Suprapubic skin (tissue), 4 donors: ENCODE measurements around the gene HMGN3. TPM values are rescaled to one million over a fixed set of nuclear protein-coding genes. Genes with fewer than 3 reads are reported as not detected.

Experiments used
- DNase-seq, 2 donors: peaks; one replicate each; pipeline ENCODE4 v3.0.0-alpha.2; 2019; ENCODE audit warnings: low spot score in 2 of 2
- H3K27ac ChIP-seq: fragments of 200-600 bp; sonication (generic); one replicate; pipeline ENCODE4 v1.5.1; 2019
- H3K27me3 ChIP-seq: fragments of 200-600 bp; sonication (generic); one replicate; pipeline ENCODE4 v1.5.1; 2019
- H3K36me3 ChIP-seq: fragments of 200-600 bp; sonication (generic); one replicate; pipeline ENCODE4 v1.5.1; 2019
- H3K4me1 ChIP-seq: fragments of 200-600 bp; sonication (generic); one replicate; pipeline ENCODE4 v1.5.1; 2019
- H3K4me3 ChIP-seq: fragments of 200-600 bp; sonication (generic); one replicate; pipeline ENCODE4 v1.5.1; 2019; ENCODE audit warnings: mild to moderate bottlenecking
- H3K9me3 ChIP-seq: fragments of 200-600 bp; sonication (generic); one replicate; pipeline ENCODE4 v1.5.1; 2019
- EP300 ChIP-seq: sonication (generic); formaldehyde crosslinking; IDR thresholded peaks from one replicate; pipeline ENCODE4 v1.6.1; 2017; ENCODE audit warnings: antibody characterized with exemption
- POLR2A ChIP-seq, 2 donors: fragments of 450-650 bp; IDR thresholded peaks; one replicate each; pipeline ENCODE4 v1.6.1; 2017; ENCODE audit warnings: antibody characterized with exemption in 2 of 2, mild to moderate bottlenecking in 2 of 2, moderate library complexity in 2 of 2
- POLR2AphosphoS5 ChIP-seq, 3 donors: sonication (generic); formaldehyde crosslinking; IDR thresholded peaks; one replicate each; pipeline ENCODE4 v1.6.1; 2017; ENCODE audit warnings: antibody characterized with exemption in 3 of 3
- WGBS: methylation state at CpG from one replicate; pipeline ENCODE4 v1.1.5; 2018; 5-methylcytosine and 5-hydroxymethylcytosine counted together
- total RNA-seq, 4 donors: library from RNA; depleted of rRNA; stranded (reverse); fragments of >200 nt; gene quantifications; one replicate each; pipeline ENCODE4 v1.1.0, GENCODE V29; 2016
- TF ChIP-seq, protein P1 (sequence below), 2 donors: fragments of 200-600 bp in 1 of 2; fragments of 450-650 bp in 1 of 2; sonication (generic) in 1 of 2; IDR thresholded peaks; one replicate each; pipeline ENCODE4 v1.5.1; 2016 to 2019; ENCODE audit warnings: antibody characterized with exemption in 2 of 2, mild to moderate bottlenecking in 1 of 2, moderate library complexity in 1 of 2

HMGN3 gene
- total RNA-seq, 4 donors from 2014 or later: 31.0 to 37.8 (median 35.9) TPM

DNA sequence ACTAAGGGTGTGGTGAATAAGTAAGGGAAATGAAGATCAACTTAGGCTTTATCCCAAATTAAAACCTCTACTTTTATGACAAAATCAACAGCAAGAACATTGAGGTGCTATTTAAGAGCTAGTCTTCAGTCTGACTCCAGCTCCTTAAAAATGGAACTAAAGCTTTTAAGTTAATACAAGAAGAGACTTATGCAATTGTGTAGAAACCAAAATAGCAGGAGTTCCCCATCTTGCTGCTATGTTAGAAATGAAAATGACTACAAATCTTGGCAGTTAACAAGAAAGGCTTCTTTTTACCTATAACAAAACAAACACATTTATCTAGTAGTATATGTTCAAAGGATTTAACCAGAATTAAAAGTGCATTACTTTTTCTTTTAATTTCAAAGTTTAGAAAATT is 25.7 kb downstream of the HMGN3 start:
- H3K4me1 ChIP-seq: no peaks in the 10 kb centered on the region
- H3K27me3 ChIP-seq: no peaks in the 10 kb centered on the region
- no peak for TF ChIP-seq POLR2AphosphoS5 (IDR thresholded peaks at IDR 0.05)
- no peak for TF ChIP-seq POLR2A (IDR thresholded peaks at IDR 0.05)
- TF ChIP-seq, protein P1, sequence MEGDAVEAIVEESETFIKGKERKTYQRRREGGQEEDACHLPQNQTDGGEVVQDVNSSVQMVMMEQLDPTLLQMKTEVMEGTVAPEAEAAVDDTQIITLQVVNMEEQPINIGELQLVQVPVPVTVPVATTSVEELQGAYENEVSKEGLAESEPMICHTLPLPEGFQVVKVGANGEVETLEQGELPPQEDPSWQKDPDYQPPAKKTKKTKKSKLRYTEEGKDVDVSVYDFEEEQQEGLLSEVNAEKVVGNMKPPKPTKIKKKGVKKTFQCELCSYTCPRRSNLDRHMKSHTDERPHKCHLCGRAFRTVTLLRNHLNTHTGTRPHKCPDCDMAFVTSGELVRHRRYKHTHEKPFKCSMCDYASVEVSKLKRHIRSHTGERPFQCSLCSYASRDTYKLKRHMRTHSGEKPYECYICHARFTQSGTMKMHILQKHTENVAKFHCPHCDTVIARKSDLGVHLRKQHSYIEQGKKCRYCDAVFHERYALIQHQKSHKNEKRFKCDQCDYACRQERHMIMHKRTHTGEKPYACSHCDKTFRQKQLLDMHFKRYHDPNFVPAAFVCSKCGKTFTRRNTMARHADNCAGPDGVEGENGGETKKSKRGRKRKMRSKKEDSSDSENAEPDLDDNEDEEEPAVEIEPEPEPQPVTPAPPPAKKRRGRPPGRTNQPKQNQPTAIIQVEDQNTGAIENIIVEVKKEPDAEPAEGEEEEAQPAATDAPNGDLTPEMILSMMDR (IDR thresholded peaks at IDR 0.05): no peak
- no peak for TF ChIP-seq EP300
- no peak overlapping the region for H3K27ac ChIP-seq
- H3K9me3 ChIP-seq: no peaks in the 10 kb centered on the region
- no peak overlapping the region for H3K4me3 ChIP-seq
- H3K36me3 ChIP-seq: peaks cover 23% of the 10 kb centered on the region
- no peak for DNase-seq

DNA sequence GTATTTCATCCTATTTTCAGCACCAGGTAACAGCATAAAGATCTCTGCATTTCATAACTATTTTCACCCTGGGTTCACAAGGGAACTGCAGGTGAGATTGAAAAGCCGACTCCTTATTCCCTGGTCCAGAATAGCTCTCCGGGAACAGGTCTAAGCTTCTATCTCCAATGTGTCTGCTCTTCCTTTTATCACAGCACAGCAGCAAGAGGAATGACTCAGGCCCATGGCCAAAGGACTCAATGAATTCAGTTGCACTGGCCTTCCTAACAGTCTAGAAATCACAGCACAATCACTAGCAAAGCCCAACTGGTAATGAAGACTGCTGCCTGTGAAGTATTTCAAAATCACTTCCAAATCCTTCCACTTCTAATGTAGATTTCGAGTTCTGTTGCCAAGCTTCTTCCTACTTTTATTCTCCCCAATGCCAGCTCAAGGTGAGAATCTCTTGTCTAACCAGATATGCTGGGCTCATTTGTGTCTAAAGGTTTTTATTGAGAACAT is 30.7 kb downstream of the HMGN3 start:
- 67% methylated on average over 3 of the region's 3 CpGs for WGBS
- Histone ChIP-seq H3K27ac (no peak overlapping the region), H3K27me3 (no peaks in the 10 kb centered on the region), H3K36me3 (peaks cover 23% of the 10 kb centered on the region), H3K9me3 (no peaks in the 10 kb centered on the region), H3K4me1 (no peaks in the 10 kb centered on the region), H3K4me3 (no peak overlapping the region)
- TF ChIP-seq POLR2A (IDR thresholded peaks at IDR 0.05): no peak
- DNase-seq: no peak

DNA sequence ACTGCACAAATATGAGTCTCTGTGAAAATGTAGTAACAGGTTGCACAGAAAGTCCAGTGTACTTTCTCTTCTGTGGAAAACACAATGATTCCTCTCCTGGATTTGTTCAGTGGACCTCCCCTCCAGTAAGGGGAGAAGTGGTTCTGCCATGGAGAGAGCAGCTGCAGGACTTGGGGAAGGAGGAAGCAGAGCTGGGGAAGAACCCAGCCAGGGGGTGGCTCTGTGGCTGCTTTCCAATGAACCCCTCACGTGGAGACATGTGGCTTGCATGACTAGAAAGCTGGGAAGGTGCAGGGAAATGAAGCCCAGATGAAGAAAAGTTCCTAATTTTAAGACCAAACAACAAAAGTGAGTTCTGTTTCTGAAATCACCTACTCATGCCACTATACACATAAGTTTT is 31.9 kb downstream of the HMGN3 start:
- Histone ChIP-seq H3K4me3 (no peak overlapping the region), H3K36me3 (peaks cover 17% of the 10 kb centered on the region), H3K27me3 (no peaks in the 10 kb centered on the region), H3K27ac (no peak overlapping the region), H3K4me1 (no peaks in the 10 kb centered on the region), H3K9me3 (no peaks in the 10 kb centered on the region)
- WGBS: 58% methylated on average over 1 of the region's 1 CpG
- no peak for DNase-seq
- TF ChIP-seq POLR2A (IDR thresholded peaks at IDR 0.05) (no peak), POLR2AphosphoS5 (IDR thresholded peaks at IDR 0.05) (no peak), EP300 (no peak)
- TF ChIP-seq, protein P1 (IDR thresholded peaks at IDR 0.05): no peak

DNA sequence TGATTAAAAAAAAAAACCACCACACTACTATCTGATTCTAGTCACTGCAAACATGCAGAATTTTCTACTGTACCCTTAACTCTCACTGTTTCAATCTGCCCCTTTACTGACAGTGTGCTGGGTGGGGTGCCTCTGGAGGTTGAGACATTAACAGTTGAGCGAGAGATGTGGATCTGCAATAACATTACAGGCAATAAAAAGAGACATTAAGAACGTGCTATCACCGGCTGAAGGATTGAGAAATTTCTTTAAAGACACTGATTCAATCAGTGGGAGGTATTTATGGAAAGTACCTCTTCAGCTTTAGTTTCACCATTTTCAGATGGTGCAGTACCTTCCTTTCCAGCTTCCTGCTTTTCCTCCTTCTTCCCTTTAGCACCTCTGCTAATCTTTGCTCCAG is 32.5 kb downstream of the HMGN3 start:
- Histone ChIP-seq H3K4me3 (no peak overlapping the region), H3K27ac (no peak overlapping the region), H3K36me3 (peaks cover 17% of the 10 kb centered on the region), H3K9me3 (no peaks in the 10 kb centered on the region), H3K4me1 (no peaks in the 10 kb centered on the region), H3K27me3 (no peaks in the 10 kb centered on the region)
- WGBS: 71% methylated on average over 3 of the region's 3 CpGs
- no peak for DNase-seq
- no peak for TF ChIP-seq POLR2AphosphoS5 (IDR thresholded peaks at IDR 0.05)
- no peak for TF ChIP-seq POLR2A (IDR thresholded peaks at IDR 0.05)
- no peak for TF ChIP-seq EP300
- TF ChIP-seq, protein P1 (IDR thresholded peaks at IDR 0.05): no peak

DNA sequence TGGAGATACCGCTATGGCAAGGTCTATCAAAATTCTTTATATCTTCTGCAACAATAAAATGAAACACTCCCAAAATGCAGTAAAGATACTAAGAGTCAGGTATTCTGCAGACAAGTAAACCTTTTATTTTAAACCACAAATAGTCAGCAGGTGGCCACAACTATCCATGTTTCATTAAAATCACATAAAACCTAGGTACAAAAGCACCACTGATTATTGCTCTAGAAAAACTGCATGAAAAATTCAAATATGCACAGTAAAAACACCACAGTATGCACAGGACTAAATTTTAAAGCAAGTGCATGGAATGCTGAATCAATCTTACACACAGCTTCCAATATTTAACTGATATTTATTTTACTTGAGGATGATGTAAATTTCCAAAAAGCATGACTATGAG is 33.3 kb downstream of the HMGN3 start:
- no peak overlapping the region for H3K4me3 ChIP-seq
- H3K9me3 ChIP-seq: no peaks in the 10 kb centered on the region
- no peak for TF ChIP-seq EP300
- H3K36me3 ChIP-seq: peaks cover 10% of the 10 kb centered on the region
- H3K4me1 ChIP-seq: no peaks in the 10 kb centered on the region
- H3K27ac ChIP-seq: no peak overlapping the region
- no peak for DNase-seq
- 94% methylated on average over 1 of the region's 1 CpG for WGBS
- H3K27me3 ChIP-seq: no peaks in the 10 kb centered on the region

DNA sequence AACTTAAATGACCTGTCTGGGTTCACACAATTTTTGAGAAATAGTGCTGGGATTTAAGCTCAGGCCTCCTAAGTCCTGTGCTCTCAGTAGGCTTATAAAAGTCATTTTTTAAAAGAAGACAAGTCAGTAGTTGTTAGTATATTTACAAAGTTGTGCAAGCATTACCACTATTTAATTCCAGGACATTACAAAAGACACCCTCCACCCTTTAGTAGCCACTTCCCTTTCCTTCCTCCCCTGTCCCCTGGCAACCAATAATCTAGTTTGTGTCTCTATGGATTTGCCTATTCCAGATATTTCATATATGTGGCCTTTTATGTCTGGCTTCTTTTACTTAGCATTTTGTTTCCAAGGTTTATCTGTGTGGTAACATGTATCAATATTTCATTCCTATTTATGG is 37.6 kb downstream of the HMGN3 start:
- no peaks in the 10 kb centered on the region for H3K27me3 ChIP-seq
- DNase-seq: no peak
- H3K9me3 ChIP-seq: no peaks in the 10 kb centered on the region
- peaks cover 2% of the 10 kb centered on the region for H3K36me3 ChIP-seq
- H3K4me1 ChIP-seq: no peaks in the 10 kb centered on the region
- no peak overlapping the region for H3K27ac ChIP-seq
- H3K4me3 ChIP-seq: no peak overlapping the region
- TF ChIP-seq, protein P1 (IDR thresholded peaks at IDR 0.05): no peak
